GM12873 (cell line): ENCODE measurements around the gene LSMEM2.

Experiments
- TF ChIP-seq, protein P1 (sequence below): IDR thresholded peaks from 2 replicates; pipeline ENCODE4 v1.5.1; 2012; ENCODE audit warnings: low read depth, mild to moderate bottlenecking, moderate library complexity, low read length, control low read depth; ENCODE audit not compliant: insufficient read depth; ENCODE audit errors: missing control alignments

LSMEM2 gene

GRCh38 chr3:50262778-50263177 is 16.1 kb upstream of the LSMEM2 start:
- TF ChIP-seq, protein P1, sequence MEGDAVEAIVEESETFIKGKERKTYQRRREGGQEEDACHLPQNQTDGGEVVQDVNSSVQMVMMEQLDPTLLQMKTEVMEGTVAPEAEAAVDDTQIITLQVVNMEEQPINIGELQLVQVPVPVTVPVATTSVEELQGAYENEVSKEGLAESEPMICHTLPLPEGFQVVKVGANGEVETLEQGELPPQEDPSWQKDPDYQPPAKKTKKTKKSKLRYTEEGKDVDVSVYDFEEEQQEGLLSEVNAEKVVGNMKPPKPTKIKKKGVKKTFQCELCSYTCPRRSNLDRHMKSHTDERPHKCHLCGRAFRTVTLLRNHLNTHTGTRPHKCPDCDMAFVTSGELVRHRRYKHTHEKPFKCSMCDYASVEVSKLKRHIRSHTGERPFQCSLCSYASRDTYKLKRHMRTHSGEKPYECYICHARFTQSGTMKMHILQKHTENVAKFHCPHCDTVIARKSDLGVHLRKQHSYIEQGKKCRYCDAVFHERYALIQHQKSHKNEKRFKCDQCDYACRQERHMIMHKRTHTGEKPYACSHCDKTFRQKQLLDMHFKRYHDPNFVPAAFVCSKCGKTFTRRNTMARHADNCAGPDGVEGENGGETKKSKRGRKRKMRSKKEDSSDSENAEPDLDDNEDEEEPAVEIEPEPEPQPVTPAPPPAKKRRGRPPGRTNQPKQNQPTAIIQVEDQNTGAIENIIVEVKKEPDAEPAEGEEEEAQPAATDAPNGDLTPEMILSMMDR: no peak

- TF ChIP-seq, protein P1: no peak
Observed at GRCh38 chr3:50263478-50264382, 15.2 kb upstream of the LSMEM2 start.

GRCh38 chr3:50264383-50264963 is 14.4 kb upstream of the LSMEM2 start:
- TF ChIP-seq, protein P1: no peak

DNA sequence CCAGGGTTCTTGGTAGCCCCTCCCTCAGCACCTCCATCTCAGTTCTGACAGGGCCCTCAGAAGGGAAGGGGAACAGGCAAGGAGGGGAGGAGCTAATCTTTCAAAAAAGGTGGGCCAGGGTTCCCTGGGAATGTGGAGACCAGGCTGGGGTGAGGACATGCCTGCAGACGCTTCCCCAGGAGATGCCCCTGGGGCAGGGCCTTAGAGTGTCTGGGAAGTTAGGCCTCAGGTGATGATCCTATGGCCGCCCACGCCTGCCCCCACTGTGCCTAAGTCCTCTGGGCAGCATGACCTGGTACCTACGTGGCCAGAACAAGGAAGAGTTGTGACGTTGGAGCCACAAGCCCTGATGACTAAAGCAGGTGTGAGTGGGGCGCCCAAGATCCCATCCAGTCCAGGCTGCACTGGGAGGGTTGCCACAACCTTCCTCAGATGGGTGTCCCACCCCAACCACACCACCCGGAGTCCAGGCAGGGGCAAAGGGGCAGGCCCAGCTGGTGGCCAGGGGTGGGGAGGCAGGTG is 13.9 kb upstream of the LSMEM2 start:
- TF ChIP-seq, protein P1: no peak

DNA sequence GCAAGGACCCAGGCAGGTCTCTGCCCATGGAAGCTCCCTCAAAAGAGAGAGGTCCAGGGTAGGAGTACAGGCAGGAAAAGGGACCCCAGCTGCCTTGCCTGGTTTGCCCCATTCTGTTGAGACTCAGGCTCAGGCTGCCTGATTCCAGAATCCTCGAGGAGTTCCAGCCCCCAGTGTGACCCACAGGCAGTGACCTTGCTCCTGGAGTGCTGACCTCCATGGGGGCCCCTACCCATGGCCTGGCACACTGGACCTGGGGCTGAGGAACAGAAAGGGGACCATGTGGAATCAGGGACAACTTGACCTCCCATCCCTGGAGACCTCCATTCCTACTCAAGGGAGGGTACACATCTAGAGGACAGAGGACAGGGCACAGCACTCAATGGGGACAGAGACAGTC is 13.3 kb upstream of the LSMEM2 start:
- TF ChIP-seq, protein P1: no peak

- TF ChIP-seq, protein P1: no peak
Observed at GRCh38 chr3:50266017-50266416, 12.9 kb upstream of the LSMEM2 start.

DNA sequence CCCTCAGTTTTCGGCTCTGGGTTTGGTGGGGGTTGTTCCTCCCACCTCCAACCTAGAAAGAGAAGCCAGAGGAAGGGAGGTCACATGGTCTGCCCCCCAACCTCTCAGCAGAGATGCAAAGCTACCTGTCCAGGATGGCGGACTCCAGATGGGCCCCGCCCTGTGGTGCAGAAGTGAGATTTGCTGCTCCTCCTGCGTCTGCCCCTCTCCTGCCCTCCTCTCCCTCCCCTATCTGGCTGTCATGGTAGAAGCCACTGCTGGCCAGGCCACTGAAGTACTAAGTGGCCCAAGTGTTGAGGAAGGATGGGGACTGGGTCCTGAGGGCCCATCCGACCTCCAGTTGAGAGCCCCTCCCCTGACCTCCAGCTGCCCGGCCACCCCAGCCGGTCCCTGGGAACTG is 12.1 kb upstream of the LSMEM2 start:
- TF ChIP-seq, protein P1: no peak
